Fibroblast of villous mesenchyme (primary cell): ENCODE results near the gene SAXO1. TPM values are rescaled to one million over a fixed set of nuclear protein-coding genes. Genes with fewer than 3 reads are reported as not detected.

Experiments used
- DNase-seq: peaks from one replicate; pipeline ENCODE4 v3.0.0-alpha.2; 2010; ENCODE audit warnings: low read depth
- H3K4me3 ChIP-seq: 2 replicates; pipeline ENCODE4 v1.5.1; 2011; ENCODE audit warnings: low read depth, mild to moderate bottlenecking, low read length
- CTCF ChIP-seq: IDR thresholded peaks from 2 replicates; pipeline ENCODE4 v1.5.1; 2012; ENCODE audit warnings: low read depth, mild to moderate bottlenecking, low read length; ENCODE audit not compliant: insufficient read depth
- total RNA-seq: library from RNA; depleted of rRNA; stranded (reverse); fragments of >200 nt; gene quantifications from 2 replicates; pipeline ENCODE4 v1.2.3, GENCODE V29; 2012

The SAXO1 gene
- total RNA-seq: not detected in 2 replicates

- TF ChIP-seq CTCF: no peak
- H3K4me3 ChIP-seq: no peak within 1 kb of the TSS
- DNase-seq: no peak
These were observed at the start of gene SAXO1 for GRCh38 chr9:19033015-19033414. Gene SAXO1, minus strand, starts transcription at chr9:19033209. Its CDS starts 301 bp downstream, at chr9:19032908.

GRCh38 chr9:19074836-19075235 lies 41.8 kb upstream of the SAXO1 start:
- H3K4me3 ChIP-seq: no peak overlapping the region
- DNase-seq: no peak
- no peak for TF ChIP-seq CTCF

- TF ChIP-seq CTCF: no peak
- no peak for DNase-seq
- no peak overlapping the region for H3K4me3 ChIP-seq
These were observed 41.2 kb upstream of the SAXO1 start for GRCh38 chr9:19074229-19074628.

- TF ChIP-seq CTCF: no peak
- no peak for DNase-seq
- no peak overlapping the region for H3K4me3 ChIP-seq
These were observed 24.0 kb upstream of the SAXO1 start for GRCh38 chr9:19057033-19057432.

GRCh38 chr9:19050637-19051591 lies 17.9 kb upstream of the SAXO1 start:
- DNase-seq: no peak
- TF ChIP-seq CTCF: no peak

DNA sequence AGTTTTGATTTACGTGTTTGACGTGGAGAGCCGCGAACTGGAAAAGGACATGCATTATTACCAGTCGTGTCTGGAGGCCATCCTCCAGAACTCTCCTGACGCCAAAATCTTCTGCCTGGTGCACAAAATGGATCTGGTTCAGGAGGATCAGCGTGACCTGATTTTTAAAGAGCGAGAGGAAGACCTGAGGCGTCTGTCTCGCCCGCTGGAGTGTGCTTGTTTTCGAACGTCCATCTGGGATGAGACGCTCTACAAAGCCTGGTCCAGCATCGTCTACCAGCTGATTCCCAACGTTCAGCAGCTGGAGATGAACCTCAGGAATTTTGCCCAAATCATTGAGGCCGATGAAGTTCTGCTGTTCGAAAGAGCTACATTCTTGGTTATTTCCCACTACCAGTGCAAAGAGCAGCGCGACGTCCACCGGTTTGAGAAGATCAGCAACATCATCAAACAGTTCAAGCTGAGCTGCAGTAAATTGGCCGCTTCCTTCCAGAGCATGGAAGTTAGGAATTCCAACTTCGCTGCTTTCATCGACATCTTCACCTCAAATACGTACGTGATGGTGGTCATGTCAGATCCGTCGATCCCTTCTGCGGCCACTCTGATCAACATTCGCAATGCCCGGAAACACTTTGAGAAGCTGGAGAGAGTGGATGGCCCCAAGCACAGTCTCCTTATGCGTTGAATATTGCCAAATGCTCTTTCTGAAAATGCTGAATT lies 17.1 kb upstream of the SAXO1 start:
- peak overlapping the region; percentile 91 for H3K4me3 ChIP-seq
- peak; percentile 46 for DNase-seq
- TF ChIP-seq CTCF: no peak

More at GRCh38 chr9:19050637-19051591, 17.9 kb upstream of the SAXO1 start:
- H3K4me3 ChIP-seq: peak overlapping the region; percentile 91
